ENCODE data around the gene CD22.

- TF ChIP-seq CTCF (optimal IDR thresholded peaks at IDR 0.05 in 1 of 3, IDR thresholded peaks at IDR 0.05 in 1 of 3, conservative IDR thresholded peaks at IDR 0.05 in 1 of 3; ENCODE audit: extremely low read depth in 1 of 3, insufficient read depth in 2 of 3, low read length in 3 of 3) (no peak), EZH2 (IDR thresholded peaks at IDR 0.05; ENCODE audit: low read length) (no peak)
Measured at GRCh38 chr19:35357867-35358573, 29.0 kb downstream of the CD22 start, which contains the start of gene FFAR3.

All from keratinocyte (primary cell).